NOMO-1 treated with DMSO at 0.1 percent for 48 hours (cell line): ENCODE data around the gene SECISBP2.

ENCODE experiments used
- DNase-seq: peaks from one replicate; lab custom pipeline; 2025; ENCODE audit not compliant: unreplicated experiment; lab: John Stamatoyannopoulos, UW

Gene SECISBP2

DNA sequence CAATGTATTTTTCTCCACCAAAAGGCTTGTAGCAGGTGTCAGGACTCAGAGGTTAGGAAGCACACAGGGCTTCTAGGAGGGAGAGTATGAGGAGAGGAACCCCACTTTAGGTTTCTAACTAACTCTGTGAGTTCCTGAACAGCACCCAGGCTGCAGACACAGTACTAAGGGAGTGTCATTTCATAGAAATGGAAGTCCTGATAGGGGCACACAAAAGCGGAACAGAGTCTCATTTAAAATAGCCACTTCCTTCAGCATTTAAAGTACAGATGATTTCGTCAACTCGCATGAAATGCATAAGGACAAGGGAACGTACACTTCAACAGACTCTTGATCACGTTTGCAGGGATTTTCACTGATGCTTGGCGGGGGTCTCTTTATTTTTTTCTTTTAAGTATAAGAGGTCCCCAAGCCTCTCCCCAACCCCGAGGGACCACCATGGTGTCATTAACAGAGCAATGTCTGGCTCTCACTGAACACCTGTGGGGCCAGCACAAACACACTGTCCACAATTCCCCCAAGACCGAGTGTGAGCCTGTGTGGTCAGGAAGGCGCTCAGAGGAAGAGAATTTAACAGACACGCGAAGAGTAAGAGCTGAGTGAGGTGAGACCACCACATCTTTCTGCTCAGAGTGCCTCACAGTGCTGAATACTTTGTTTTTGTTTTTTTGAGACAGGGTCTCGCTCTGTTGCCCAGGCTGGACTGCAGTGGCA lies 82.3 kb downstream of the SECISBP2 start:
- DNase-seq, result peak; percentile 79

DNA sequence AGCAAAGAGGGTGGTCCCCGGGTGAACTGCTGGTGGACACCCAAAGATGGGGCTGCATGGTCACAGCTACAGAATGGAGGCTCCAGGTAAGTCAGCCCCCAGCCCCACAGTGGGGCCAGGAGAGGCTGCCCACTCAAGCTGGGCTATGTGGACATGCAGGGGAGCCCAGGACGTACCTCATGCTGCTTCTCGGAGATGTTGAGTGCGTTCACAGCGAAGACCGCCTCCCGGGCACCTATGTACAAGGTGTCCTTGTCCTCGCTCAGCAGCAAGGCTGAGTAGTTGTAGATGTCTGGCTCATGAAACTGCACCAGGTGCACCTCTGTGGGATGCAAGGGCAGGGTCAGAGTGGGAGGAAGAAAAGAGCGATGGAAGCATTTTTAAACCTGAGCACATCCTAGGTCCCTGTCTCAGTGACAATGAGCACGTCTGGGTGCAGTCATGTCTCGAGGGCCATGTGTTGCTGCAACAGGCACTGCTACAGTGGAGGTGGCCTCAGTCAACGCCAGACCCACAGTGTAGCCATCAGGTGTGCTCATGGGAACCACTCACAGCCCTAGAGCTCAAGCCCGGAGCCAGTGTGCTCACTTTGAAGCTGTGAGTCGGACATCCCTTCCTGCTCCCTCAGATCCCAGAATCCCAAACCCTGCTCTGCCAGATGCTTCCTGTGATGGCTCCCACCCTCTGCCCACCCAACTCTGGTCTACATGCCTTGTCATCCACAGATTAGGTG lies 84.6 kb downstream of the SECISBP2 start:
- no peak for DNase-seq

DNA sequence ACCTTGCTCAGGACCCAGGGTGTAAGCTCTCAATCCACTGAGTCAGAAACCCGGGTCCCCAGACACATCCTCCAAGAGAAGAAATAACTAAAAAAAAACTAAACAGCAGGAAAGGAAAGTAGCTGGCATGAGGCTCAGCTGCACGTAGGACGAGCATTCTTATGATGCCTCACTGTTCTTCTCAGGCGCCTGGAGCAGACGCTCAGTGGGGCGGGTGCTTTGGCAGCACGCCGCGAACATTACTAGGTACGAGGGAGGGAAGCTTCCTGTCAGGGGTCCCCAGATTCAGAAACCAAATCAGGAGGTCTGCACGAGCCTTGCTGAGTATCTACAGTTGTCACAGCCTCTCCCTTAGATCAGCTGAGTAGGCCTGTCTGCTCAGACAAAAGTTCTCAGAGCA lies 85.8 kb downstream of the SECISBP2 start:
- DNase-seq, result no peak

DNA sequence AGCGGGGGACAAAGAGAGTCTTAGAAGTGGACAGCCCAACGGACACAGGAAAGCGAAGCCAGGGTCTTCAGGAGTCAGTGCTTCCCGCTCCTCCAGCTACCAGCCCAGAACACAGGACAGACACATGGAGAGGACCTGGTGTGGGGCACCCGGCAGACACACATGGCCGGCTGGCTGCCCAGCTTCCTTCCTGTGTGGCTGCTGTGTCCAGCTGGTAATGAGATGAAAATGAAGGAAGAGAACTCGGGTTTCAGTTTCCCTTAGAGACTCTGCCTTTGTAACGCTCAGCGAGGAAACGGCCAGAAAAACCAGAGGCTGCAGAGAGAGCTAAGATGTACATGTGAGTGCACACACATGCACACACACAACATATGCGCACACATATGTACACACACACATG lies 87.5 kb downstream of the SECISBP2 start:
- no peak for DNase-seq

DNA sequence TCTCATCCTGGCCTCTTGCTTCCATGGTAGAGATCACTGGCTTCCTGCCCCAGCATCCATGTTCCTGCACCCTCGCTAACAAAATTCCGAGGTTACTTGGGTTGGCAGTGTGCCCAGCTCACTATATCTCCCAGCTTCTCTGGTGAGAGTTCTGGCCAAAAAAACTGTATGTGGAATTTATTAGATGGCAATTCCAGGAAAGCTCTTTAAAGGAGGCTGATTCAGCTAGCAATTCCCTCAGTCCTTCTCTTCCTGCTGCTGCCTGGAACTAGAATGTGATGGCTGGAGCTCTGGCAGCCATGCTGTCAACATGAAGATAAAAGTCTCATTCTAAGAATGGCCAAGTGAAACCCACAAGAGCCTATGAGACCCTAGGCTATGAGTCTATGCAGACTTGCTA lies 88.8 kb downstream of the SECISBP2 start:
- DNase-seq, result no peak

DNA sequence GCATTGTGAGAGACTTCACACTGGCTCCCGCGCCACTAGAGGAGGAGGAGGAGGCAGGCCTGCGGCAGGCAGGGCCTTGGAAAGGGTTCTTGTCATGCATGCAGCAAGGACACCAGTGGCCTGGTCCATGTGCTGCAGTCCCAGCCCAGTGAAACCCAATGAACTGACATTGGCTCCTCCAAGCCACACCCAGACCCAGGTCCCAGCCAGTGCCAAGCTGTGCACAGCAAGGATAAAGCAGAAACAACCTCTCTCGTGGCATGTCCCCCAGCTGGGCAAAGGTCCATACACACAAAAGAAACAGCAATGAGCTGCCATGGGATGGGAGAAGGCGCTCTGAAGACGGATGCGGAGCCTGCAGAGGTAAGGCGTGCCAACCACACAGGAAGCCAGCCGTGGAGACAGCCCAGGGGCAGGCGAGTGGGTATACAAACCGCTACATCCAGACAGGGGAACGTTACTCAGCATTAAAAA lies 90.4 kb downstream of the SECISBP2 start:
- DNase-seq, result no peak
